ENCODE results near the gene TTC28.

DNA sequence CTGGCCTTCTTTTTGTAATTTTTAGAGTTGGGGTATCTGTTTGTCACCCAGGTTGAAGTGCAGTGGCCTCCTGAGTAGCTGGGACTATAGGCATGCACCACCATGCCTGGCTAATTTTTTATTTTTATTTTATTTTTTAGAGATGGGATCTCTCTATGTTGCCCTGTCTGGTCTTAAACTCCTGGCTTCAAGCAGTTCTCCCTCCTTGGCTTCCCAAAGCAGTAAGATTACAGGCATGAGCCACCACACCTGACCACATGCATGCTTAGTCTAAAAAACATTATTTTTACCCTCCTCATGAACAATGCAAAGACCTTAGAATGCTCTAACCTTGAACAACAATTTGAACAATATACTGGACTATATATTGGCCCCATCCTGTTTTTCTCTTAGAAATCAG, 738.5 kb downstream of the TTC28 start:
- TF ChIP-seq, protein P1, sequence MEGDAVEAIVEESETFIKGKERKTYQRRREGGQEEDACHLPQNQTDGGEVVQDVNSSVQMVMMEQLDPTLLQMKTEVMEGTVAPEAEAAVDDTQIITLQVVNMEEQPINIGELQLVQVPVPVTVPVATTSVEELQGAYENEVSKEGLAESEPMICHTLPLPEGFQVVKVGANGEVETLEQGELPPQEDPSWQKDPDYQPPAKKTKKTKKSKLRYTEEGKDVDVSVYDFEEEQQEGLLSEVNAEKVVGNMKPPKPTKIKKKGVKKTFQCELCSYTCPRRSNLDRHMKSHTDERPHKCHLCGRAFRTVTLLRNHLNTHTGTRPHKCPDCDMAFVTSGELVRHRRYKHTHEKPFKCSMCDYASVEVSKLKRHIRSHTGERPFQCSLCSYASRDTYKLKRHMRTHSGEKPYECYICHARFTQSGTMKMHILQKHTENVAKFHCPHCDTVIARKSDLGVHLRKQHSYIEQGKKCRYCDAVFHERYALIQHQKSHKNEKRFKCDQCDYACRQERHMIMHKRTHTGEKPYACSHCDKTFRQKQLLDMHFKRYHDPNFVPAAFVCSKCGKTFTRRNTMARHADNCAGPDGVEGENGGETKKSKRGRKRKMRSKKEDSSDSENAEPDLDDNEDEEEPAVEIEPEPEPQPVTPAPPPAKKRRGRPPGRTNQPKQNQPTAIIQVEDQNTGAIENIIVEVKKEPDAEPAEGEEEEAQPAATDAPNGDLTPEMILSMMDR (IDR thresholded peaks at IDR 0.05 in 2 of 3, conservative IDR thresholded peaks at IDR 0.05 in 1 of 3; ENCODE audit: control insufficient read depth in 2 of 3, extremely low read depth in 1 of 3, insufficient read depth in 1 of 3, low read depth in 3 of 3, low read length in 3 of 3), result no peak
- TF ChIP-seq, protein P2, sequence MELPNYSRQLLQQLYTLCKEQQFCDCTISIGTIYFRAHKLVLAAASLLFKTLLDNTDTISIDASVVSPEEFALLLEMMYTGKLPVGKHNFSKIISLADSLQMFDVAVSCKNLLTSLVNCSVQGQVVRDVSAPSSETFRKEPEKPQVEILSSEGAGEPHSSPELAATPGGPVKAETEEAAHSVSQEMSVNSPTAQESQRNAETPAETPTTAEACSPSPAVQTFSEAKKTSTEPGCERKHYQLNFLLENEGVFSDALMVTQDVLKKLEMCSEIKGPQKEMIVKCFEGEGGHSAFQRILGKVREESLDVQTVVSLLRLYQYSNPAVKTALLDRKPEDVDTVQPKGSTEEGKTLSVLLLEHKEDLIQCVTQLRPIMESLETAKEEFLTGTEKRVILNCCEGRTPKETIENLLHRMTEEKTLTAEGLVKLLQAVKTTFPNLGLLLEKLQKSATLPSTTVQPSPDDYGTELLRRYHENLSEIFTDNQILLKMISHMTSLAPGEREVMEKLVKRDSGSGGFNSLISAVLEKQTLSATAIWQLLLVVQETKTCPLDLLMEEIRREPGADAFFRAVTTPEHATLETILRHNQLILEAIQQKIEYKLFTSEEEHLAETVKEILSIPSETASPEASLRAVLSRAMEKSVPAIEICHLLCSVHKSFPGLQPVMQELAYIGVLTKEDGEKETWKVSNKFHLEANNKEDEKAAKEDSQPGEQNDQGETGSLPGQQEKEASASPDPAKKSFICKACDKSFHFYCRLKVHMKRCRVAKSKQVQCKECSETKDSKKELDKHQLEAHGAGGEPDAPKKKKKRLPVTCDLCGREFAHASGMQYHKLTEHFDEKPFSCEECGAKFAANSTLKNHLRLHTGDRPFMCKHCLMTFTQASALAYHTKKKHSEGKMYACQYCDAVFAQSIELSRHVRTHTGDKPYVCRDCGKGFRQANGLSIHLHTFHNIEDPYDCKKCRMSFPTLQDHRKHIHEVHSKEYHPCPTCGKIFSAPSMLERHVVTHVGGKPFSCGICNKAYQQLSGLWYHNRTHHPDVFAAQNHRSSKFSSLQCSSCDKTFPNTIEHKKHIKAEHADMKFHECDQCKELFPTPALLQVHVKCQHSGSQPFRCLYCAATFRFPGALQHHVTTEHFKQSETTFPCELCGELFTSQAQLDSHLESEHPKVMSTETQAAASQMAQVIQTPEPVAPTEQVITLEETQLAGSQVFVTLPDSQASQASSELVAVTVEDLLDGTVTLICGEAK (IDR thresholded peaks at IDR 0.05; ENCODE audit: borderline replicate concordance), result no peak
- TF ChIP-seq POLR2A (IDR thresholded peaks at IDR 0.05; ENCODE audit: low read depth, low read length) (no peak), FOXM1 (IDR thresholded peaks at IDR 0.05; ENCODE audit: low read depth, low read length) (no peak), ETV6 (conservative IDR thresholded peaks at IDR 0.05 in 1 of 2, IDR thresholded peaks at IDR 0.05 in 1 of 2; ENCODE audit: borderline replicate concordance in 1 of 2, low read depth in 1 of 2) (no peak), EZH2 (IDR thresholded peaks at IDR 0.05; ENCODE audit: borderline replicate concordance, control insufficient read depth, low read depth, low read length) (no peak), ZNF274 (IDR thresholded peaks at IDR 0.05; ENCODE audit: insufficient read depth, insufficient read length) (no peak), NRF1 (conservative IDR thresholded peaks at IDR 0.05; ENCODE audit: low read depth, low read length) (no peak)
- TF ChIP-seq, protein P3, sequence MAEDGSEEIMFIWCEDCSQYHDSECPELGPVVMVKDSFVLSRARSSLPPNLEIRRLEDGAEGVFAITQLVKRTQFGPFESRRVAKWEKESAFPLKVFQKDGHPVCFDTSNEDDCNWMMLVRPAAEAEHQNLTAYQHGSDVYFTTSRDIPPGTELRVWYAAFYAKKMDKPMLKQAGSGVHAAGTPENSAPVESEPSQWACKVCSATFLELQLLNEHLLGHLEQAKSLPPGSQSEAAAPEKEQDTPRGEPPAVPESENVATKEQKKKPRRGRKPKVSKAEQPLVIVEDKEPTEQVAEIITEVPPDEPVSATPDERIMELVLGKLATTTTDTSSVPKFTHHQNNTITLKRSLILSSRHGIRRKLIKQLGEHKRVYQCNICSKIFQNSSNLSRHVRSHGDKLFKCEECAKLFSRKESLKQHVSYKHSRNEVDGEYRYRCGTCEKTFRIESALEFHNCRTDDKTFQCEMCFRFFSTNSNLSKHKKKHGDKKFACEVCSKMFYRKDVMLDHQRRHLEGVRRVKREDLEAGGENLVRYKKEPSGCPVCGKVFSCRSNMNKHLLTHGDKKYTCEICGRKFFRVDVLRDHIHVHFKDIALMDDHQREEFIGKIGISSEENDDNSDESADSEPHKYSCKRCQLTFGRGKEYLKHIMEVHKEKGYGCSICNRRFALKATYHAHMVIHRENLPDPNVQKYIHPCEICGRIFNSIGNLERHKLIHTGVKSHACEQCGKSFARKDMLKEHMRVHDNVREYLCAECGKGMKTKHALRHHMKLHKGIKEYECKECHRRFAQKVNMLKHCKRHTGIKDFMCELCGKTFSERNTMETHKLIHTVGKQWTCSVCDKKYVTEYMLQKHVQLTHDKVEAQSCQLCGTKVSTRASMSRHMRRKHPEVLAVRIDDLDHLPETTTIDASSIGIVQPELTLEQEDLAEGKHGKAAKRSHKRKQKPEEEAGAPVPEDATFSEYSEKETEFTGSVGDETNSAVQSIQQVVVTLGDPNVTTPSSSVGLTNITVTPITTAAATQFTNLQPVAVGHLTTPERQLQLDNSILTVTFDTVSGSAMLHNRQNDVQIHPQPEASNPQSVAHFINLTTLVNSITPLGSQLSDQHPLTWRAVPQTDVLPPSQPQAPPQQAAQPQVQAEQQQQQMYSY (CRISPR knock-in tag; IDR thresholded peaks at IDR 0.05), result no peak

Measured in GM12878 (cell line).